GM12875 (cell line): ENCODE results near the gene GRIFIN.

ENCODE experiments used
- H3K4me3 ChIP-seq: one replicate; pipeline ENCODE4 v1.5.1; 2011; ENCODE audit warnings: low read depth, low read length, control low read depth
- TF ChIP-seq, protein P1 (sequence below): IDR thresholded peaks from 2 replicates; pipeline ENCODE4 v1.5.1; 2011; ENCODE audit warnings: low read depth, mild to moderate bottlenecking, control low read depth, inconsistent platforms, low read length, moderate library complexity, borderline replicate concordance; ENCODE audit not compliant: insufficient read depth

The GRIFIN gene

DNA sequence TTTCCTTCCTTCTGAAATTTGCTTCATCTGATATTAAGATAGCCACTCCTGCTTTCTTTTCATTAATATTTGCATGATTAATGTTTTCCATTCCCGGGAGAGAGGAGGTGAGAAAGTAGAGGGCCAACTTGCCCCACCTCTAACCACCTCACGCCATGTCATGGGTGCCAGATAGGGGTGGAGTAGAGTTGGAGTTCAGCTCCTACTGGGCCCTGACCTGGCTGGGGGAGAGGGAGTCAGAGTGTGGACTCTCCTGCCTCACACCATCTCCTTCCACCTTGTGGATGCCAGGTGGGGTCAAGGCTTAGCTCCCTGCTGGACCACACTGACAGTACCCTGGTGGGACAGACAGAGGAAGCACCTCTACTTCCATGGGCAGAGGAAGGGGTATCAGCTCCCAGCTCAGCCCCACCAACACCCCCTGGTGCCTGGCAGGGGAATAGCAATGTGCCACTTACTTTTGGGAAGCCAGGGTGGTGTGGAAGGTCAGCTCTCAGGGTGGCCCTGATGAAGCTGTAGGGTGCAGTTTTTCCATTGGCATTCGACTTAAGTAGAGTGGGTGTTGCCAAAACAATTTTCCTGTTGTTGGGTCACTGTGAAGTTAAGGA is 44.8 kb downstream of the GRIFIN start:
- H3K4me3 ChIP-seq: no peak overlapping the region
- TF ChIP-seq, protein P1, sequence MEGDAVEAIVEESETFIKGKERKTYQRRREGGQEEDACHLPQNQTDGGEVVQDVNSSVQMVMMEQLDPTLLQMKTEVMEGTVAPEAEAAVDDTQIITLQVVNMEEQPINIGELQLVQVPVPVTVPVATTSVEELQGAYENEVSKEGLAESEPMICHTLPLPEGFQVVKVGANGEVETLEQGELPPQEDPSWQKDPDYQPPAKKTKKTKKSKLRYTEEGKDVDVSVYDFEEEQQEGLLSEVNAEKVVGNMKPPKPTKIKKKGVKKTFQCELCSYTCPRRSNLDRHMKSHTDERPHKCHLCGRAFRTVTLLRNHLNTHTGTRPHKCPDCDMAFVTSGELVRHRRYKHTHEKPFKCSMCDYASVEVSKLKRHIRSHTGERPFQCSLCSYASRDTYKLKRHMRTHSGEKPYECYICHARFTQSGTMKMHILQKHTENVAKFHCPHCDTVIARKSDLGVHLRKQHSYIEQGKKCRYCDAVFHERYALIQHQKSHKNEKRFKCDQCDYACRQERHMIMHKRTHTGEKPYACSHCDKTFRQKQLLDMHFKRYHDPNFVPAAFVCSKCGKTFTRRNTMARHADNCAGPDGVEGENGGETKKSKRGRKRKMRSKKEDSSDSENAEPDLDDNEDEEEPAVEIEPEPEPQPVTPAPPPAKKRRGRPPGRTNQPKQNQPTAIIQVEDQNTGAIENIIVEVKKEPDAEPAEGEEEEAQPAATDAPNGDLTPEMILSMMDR: peak; percentile 60

DNA sequence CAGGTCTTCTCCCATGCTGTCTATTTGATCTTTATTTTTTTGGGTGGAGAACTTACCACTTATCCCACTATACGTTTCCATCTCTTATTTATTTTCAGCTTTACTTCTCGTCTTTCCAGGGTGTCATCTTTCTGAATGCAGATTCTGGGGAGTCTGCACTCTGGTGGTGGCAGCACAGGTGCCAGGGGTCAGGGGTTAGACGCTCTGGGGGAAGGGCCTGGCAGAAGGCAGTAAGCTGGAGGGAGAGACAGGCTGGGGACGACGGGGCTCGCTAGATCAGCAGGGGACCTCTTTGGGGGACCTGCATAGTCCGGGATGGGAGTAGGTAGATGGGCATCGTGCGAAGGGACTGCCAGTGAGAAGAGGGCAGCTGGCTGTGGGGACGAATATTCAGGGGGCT is 50.4 kb downstream of the GRIFIN start:
- TF ChIP-seq, protein P1: no peak
- H3K4me3 ChIP-seq: no peak overlapping the region
